H4 (cell line): ENCODE results near the gene MKRN2OS. TPM values are rescaled to one million over a fixed set of nuclear protein-coding genes. Genes with fewer than 3 reads are reported as not detected.

ENCODE experiments used
- DNase-seq: peaks from one replicate; pipeline ENCODE4 v3.0.0-alpha.2; 2015; ENCODE audit warnings: low spot score
- total RNA-seq: library from RNA; depleted of rRNA; stranded (reverse); fragments of >200 nt; shearing (Covaris generic); gene quantifications from 2 replicates; pipeline ENCODE4 v1.2.3, GENCODE V29; 2014; rRNA removed

Gene MKRN2OS, protein sequence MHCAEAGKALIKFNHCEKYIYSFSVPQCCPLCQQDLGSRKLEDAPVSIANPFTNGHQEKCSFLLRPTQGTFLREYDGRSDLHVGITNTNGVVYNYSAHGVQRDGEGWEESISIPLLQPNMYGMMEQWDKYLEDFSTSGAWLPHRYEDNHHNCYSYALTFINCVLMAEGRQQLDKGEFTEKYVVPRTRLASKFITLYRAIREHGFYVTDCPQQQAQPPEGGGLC
- not detected in 2 replicates for total RNA-seq

DNA sequence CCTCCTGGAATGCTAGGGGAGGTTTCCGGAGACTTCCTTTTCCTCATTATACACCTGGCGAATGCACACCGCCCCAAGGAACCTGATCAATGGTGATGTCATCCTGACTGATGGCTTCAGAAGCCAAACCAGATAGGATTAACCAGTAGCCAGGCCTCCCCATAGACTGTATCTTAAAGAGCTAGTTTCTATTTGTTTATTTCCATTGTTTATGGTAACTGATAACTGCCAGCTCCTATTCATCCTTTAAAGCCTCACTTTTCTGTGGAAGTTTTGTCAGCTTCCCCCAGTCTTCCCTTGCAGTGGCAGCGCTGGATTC lies at the start of gene MKRN2OS:
MKRN2OS (minus strand) TSS at position 27 of the 319 bp plus-strand sequence. CDS start 35 bp downstream, outside the sequence.
- no peak for DNase-seq

DNA sequence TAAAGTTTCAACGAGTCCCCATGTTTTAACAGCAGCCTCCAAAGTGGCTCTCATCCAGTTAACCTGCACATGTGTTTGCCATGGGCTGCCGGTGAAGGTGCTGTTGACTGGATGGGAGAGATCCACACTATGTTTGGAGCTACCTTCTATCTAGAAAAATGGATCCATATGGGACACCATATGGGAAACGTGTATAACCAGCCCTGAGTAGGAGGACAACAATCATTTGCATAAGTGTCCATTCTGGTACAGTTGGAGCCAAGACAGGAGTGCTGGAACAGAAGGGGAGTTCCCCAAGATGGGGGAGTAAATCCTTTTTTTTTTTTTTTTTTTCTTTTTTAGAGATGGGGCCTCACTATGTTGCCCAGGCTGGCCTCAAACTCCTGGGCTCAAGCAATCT lies 48.2 kb upstream of the MKRN2OS start:
- no peak for DNase-seq

GRCh38 chr3:12591997-12592715 lies 46.9 kb upstream of the MKRN2OS start:
- no peak for DNase-seq

- DNase-seq, result no peak
Observed at GRCh38 chr3:12591456-12591855, 46.2 kb upstream of the MKRN2OS start.

DNA sequence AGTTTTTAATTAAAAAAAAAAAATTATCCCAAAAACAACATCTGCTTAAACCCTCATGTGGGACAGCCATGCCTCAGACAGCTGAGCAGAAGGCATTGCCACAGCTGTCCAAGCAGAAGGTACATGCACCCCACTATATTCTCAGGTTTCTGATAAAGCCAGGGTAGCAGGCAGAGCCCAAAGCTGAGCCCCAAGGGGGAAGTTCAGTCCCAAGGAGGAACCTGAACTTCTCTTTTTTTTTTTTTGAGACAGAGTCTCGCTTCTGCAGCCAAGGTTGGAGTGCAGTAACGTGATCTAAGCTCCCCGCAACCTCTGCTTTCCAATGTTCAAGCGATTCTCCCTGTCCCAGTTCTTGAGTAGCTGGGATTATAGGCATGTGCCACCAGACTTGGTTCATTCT lies 44.8 kb upstream of the MKRN2OS start:
- DNase-seq, result no peak

DNA sequence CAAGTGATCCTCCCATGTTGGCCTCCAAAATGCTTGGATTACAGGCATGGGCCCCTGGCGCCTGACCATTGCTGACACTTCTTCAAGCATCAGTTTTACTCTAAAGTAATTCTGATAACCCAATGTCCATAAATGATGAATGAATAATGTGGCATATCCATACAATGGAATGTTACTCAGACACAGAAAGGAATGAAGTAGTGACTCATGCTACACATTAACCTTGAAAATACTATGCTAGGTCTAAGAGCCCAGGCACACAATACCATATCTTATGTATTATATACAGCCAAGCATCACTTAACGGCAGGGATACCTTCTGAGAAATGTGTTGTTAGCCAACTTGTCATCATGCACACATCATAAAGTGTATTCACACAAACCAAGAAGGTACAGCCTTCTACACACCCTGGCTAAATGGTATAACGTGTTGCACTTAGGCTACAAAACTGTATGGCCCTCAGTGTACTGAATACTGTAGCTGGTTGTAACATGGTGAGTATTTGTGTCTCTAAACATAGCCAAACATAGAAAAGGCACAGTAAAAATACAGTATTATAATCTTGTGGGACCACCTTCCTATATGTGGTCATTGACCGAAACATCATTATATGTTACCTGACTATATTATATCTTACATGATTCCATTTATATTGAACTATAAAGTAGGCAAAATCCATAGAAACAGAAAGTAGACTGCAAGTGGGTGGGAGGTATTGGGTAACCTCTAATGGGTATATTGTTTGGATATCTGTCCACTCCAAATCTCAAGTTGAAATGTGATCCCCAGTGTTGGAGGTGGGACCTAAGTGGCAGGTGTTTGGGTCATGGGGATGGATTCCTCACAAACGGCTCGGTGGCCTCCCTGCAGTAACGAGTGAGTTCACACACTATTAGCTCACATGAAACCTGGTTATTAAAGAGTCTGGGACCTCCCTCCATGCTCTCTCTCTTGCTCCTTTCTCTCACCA lies 43.0 kb upstream of the MKRN2OS start:
- no peak for DNase-seq

DNA sequence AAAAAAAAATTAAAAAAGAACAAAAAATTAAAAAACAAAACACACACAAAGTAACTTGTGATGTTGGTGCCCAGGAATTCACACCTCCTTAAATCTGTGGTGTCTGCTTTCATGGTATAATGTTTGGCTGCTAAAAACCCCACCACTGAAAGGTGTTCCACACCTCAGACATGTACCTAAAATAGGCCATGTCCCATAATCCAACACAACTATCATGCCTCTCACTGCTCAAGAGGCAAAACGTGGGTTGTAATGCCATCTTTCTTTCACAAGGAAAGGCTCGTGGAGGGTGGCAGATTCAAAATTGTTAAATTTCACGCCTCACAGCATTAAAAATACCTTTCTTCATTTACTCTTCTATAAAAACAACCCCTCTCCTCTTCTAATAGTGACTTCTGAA lies 41.1 kb upstream of the MKRN2OS start:
- DNase-seq, result no peak

DNA sequence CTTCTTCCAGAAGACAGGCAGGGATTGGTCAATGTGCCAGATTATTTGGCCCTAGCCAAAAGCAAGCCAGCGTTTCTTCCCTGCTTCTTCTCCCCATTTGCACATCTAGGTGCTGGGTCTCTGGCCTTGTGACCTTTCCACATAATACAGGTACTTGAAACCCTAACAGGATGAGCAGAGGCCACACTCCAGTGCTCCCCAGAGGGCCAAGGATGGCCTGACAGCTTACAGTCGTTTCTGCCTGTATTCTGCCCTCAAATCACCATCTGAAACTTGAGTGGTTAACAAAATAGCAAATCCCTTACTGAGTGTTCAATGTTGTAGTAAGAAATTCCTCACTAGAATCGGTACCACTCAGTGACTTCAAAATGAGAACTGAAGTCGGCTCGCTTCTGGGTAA lies 40.7 kb upstream of the MKRN2OS start:
- DNase-seq, result no peak

GRCh38 chr3:12585181-12585580 lies 39.9 kb upstream of the MKRN2OS start:
- DNase-seq, result no peak

DNA sequence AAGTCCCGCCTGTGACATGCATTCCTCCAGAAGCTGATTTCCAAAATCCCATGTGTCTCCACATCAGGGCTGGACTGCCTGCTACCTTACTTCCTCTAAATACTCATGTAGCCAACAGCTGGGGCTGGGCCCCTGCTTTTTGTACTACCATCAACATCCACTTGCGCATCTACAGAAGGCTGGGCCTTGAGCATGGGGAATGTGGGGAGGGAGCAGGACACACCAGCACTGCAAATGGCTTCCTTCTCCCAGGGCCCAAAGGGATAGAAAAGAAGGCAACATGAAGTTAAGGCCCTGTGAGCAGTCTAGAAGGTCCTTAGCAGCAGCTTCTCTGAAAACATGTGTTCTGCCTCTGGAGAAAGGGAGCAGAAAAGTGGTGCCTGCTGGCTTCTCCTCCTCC lies 38.8 kb upstream of the MKRN2OS start:
- no peak for DNase-seq

DNA sequence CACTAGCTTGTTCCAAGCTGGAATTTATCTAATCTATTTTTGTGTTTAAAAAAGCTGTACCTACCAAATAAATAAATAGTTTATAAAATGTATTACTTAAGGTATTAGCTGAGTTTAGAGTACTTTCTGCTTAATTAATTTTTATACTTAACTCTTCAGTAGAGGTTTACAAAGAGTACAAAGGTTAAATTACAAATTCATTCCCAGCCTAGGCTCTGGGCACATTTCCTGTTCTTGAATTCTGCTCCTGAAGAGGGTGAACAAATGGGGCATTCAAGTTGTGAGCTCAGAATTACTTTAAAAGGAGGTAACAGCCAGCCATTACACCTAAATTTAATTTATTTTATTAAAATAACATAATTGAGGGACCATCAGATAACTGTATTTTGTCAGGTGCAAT lies 38.0 kb upstream of the MKRN2OS start:
- DNase-seq, result no peak

GRCh38 chr3:12582730-12583129 lies 37.4 kb upstream of the MKRN2OS start:
- DNase-seq, result no peak

DNA sequence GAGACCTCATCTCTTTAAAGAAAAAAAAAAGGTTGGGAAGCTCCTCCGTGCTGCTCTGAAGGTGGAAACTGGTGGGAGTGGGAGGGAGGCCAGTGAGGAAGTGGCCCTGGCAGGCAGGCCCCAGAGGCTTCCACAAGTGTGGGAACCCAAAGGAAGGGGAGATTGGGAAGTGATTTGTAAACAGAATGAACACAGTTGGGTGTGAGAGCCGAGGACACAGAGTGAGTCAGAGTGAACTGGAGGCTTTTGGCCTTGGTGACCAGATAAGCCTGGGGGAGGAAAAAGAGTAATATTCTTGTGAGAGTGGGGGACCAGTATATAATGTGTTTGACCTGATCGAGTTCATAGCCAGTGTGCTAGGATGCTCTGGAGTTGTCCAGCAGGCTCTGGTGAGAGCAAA lies 34.6 kb upstream of the MKRN2OS start:
- DNase-seq, result no peak

GRCh38 chr3:12579456-12579855 lies 34.2 kb upstream of the MKRN2OS start:
- no peak for DNase-seq

DNA sequence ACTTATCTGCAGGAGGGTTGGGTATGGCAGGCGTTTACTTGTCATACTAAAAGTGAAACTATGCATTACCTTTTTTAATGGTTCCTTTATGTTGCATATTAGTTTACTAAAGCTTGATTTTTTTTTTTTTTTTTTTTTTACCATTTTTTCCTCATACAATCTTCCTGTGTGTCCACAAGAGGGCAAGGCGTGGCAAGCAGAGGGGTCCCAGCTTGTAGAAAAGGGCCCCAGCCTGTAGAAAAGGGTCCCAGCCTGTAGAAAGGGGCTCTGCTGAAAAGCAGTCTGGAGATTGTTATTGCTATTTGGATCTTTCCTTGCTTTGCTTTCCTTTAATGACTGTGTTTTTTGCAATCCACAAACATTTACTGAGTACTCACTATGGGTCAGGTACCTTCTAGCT lies 33.4 kb upstream of the MKRN2OS start:
- no peak for DNase-seq

DNA sequence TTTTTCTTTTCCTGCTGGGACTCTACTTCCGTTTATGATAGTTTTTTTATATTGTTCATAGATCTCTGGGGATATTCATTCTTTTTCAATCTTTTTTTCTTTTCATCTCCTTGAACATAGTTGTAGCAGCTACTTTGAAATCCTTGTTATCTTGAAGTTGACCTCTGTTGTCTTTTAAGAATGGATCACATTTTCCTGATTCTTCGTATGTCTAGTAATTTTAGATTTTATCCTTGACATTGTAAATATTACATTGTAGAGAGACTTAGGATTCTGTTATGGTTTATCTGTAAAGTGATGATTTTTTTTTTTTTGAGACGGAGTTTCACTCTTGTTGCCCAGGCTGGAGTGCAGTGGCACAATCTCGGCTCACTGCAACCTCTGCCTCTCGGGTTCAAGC lies 32.1 kb upstream of the MKRN2OS start:
- no peak for DNase-seq

DNA sequence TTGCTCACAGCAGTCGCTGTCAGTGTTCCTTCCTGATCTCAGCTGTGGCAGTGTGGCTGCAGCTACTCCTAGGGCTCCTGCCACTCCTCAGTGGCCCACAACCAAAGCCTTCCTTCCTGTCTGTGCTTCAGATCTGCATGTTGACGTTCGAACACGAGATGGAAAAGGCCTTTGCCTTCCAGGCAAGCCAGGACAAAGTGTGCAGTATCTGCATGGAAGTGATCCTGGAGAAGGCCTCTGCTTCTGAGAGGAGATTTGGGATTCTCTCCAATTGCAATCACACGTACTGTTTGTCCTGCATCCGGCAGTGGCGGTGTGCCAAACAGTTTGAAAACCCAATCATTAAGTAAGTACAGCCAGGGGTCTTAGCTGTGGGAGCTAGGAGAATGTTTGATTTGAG lies 29.4 kb upstream of the MKRN2OS start:
- DNase-seq, result no peak

GRCh38 chr3:12574131-12574530 lies 28.8 kb upstream of the MKRN2OS start:
- no peak for DNase-seq

DNA sequence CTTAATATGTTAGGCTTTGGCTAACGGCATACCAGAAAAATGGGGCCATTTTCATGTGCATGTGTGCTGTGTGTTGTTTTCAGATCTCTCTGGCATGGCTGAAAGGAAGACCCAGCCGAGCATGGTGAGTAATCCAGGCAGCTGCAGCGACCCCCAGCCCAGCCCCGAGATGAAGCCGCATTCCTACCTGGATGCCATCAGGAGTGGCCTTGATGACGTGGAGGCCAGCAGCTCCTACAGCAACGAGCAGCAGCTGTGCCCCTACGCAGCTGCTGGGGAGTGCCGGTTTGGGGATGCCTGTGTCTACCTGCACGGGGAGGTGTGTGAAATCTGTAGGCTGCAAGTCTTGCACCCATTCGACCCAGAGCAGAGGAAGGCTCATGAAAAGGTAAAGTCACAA lies 26.7 kb upstream of the MKRN2OS start:
- DNase-seq, result no peak

- DNase-seq, result no peak
Observed at GRCh38 chr3:12569836-12570235, 24.5 kb upstream of the MKRN2OS start.

DNA sequence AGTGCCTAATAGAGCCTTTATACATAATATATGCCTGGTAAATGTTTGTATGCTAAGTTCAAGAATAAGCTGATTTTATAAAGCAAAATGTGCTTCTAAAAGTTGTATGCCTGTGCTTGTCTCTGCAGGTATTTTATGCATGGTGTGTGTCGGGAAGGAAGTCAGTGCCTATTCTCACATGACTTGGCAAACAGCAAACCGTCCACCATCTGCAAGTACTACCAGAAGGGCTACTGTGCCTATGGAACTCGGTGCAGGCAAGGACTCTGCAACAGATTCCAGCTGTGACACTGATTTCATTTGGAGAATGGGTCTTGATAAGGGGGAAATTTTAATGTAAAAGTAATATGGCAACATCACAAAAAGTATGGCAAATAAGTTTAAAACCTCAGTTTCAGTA lies 23.4 kb upstream of the MKRN2OS start:
- no peak for DNase-seq

DNA sequence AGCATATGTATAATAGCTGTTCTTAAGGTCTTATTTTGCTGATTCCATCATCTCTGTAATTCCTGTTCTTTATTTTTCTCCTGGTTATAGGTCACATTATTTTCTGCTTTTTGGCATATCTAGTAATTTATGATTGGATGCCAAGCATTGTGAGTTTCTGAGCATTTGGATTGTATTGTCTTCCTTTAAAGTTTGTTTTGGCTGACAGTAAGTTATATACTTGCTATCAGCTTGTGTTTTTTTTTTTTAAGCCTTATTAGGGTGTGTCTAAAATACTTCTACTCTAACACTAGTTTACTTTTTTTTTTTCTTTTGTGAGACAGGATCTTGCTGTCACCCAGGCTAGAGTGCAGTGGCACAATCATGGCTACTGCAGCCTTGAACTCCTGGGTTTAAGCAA lies 21.7 kb upstream of the MKRN2OS start:
- DNase-seq, result no peak

GRCh38 chr3:12562451-12562850 lies 17.2 kb upstream of the MKRN2OS start:
- DNase-seq, result no peak
